A172 (cell line): Measurements from ENCODE around the gene HRH1. TPM values are rescaled to one million over a fixed set of nuclear protein-coding genes. Genes with fewer than 3 reads are reported as not detected.
"Not testable (repeated sequence)": the region's sequence is repeated elsewhere in the genome, so short reads cannot be mapped to it uniquely, and the experiment has no call there.

Experiments
- DNase-seq: peaks from one replicate; pipeline ENCODE4 v3.0.0-alpha.2; 2015; ENCODE audit warnings: low spot score
- total RNA-seq: library from RNA; depleted of rRNA; stranded (reverse); fragments of >200 nt; shearing (Covaris generic); gene quantifications from 2 replicates; pipeline ENCODE4 v1.2.3, GENCODE V29; 2014

Gene HRH1
- total RNA-seq, 1 experiment from 2014 or later = 12.7 TPM

GRCh38 chr3:11239796-11240195 is 85.5 kb downstream of the HRH1 start:
- no peak for DNase-seq

GRCh38 chr3:11240496-11240895 is 86.2 kb downstream of the HRH1 start:
- no peak for DNase-seq

DNA sequence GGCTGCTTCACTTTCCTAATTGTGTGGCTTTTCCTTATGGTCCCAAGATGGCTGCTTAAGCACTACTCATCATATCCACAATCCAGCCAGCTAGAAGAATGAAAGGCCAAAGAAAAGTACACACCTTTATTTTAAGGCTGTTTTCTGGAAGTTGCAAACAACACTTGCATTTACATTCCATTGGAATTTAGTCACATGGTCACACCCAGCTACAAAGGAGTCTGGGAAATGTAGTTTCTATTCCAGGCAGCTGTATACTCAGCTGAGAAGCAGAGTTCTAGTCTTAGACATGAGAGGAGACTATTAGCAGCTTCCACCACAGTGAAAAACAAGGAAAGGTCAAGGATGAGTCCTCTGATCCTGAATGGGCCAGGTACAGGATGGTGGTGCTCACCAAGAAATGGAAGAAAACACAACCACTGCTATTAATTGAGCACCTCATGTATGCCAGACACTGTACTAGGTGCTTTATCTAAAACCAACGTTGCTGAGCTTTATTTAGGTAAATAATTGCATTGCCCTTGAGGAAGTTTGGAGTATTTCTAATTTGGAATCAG is 89.9 kb downstream of the HRH1 start:
- peak; percentile 42 for DNase-seq

- DNase-seq = no peak
Measured at GRCh38 chr3:11245276-11245675, 91.0 kb downstream of the HRH1 start.

- DNase-seq = peak; percentile 42
Measured at GRCh38 chr3:11245827-11246662, 91.8 kb downstream of the HRH1 start.

DNA sequence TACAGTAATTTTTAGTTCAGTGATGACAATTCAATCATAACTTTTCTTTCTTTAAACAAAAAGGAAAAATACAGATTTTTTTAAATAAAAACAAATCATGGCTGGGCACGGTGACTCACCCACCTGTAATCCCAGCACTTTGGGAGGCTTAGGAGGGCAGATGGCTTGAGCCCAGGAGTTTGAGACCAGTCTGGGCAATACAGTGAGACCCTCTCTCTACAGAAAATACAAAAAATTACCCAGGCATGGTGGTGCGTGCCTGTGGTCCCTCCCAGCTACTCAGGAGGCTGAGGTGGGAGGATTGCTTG is 92.3 kb downstream of the HRH1 start:
- no peak for DNase-seq

- DNase-seq = no peak
Measured at GRCh38 chr3:11247362-11247761, 93.1 kb downstream of the HRH1 start.

- DNase-seq = no peak
Measured at GRCh38 chr3:11248596-11248995, 94.3 kb downstream of the HRH1 start.

GRCh38 chr3:11250902-11251806 is 96.9 kb downstream of the HRH1 start:
- no peak for DNase-seq

DNA sequence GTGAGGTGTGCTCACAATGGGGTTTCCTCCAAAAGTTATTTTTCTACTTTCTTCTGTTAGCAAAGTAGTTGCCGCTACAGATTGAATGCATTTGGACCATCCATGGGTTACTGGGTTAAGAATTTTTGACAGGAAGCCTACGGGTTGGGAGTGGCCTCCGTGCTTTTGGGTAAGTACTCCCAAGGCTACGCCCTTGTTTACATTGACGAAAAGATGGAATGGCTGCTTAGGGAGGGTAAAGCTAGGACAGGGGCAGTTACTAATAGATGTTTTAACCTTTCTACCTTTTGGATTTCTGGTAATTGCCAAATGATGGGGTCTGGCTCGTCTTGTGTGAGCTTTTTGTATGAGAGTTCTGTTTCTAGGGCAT is 97.5 kb downstream of the HRH1 start:
- DNase-seq = no peak

DNA sequence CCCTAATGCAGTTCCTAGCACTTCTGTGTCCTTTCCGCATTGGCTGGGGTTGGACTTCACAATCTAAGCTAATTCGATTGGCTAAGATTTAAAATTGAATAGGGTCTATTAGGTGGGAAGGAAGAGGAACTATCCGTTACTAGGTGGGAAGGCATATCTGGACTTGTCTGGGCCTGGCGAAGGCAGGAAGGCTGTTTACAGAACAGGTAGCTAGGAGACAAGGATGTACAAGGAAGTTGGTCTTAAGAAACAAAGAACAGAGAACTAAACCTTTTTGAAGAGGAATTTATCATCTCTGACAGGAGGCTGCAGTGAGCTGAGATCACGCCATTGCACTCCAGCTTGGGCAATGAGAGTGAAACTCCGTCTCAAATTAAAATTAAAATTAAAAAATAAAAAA is 100.6 kb downstream of the HRH1 start:
- no peak for DNase-seq

DNA sequence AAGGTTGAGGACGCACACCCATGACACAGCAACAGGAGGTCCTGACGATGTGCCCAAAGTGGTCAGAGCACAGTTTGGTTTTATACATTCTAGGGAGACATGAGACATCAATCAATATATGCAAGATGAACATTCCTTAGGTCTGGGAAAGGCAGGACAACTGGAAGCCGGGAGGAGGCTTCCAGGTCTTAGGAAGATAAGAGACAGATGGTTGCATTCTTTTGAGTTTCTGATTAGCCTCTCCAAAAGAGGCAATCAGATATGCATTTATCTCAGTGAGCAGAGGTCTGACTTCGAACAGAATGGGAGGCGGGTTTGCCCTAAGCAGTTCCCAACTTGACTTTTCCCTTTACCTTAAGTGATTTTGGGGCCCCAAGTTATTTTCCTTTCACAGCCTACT is 101.2 kb downstream of the HRH1 start:
- not testable (repeated sequence) for DNase-seq

GRCh38 chr3:11258958-11259357 is 104.7 kb downstream of the HRH1 start:
- no peak for DNase-seq

- no peak for DNase-seq
Measured at GRCh38 chr3:11260460-11260859, 106.2 kb downstream of the HRH1 start.

DNA sequence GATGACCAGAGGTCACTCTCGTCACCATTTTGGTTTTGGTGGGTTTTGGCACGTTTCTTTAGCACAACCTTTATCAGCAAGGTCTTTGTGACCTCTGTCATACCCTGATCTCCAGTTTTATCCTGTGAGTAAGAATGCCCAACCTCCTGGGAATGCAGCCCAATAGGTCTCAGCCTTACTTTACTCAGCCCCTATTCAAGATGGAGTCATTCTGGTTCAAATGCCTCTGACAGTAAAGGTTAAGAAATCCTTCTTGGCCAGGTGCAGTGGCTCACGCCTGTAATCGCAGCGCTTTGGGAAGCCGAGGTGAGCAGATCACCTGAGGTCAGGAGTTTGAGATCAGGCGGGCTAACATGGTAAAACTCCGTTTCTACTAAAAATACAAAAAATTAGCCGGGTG is 114.7 kb downstream of the HRH1 start:
- DNase-seq = no peak

- peak; percentile 95 for DNase-seq
Measured at GRCh38 chr3:11271986-11272904, 118.0 kb downstream of the HRH1 start, which contains the start of gene ATG7. Gene ATG7 (plus strand): TSS chr3:11272397. CDS start chr3:11298696, 26,299 bp downstream.

GRCh38 chr3:11272906-11273574 is 118.7 kb downstream of the HRH1 start:
- DNase-seq = peak; percentile 11

GRCh38 chr3:11273891-11274291 is 119.6 kb downstream of the HRH1 start:
- no peak for DNase-seq

- DNase-seq = no peak
Measured at GRCh38 chr3:11274566-11275142, 120.4 kb downstream of the HRH1 start.

GRCh38 chr3:11275926-11276325 is 121.6 kb downstream of the HRH1 start:
- DNase-seq = no peak

DNA sequence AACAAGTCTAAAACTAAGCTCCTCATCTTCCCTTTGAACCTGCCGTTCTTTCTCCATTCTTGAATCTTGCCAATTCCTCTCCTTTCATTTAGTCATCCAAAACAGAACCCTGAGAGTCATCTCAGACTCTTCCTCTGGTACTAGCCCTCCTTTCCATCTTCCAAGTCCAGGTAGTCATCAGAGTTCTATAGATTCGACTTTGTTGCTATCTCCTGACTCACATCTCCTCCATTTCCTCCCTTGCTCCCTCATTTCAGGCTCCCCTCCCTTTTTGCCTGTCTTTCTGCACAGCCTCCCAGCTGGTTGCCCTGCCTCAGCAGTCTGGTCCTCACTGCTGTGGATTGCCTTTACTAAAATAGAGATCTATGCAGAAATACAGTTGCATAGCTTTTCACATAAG is 122.6 kb downstream of the HRH1 start:
- no peak for DNase-seq
